NCI-H2029 treated with DMSO at 0.1 percent for 48 hours (cell line): Measurements from ENCODE around the gene TM6SF1.
"Not testable (repeated sequence)": the region's sequence is repeated elsewhere in the genome, so short reads cannot be mapped to it uniquely, and the experiment has no call there.

Experiments
- DNase-seq: peaks from one replicate; lab custom pipeline; 2025; lab: John Stamatoyannopoulos, UW

TM6SF1 gene

GRCh38 chr15:83088876-83089275 is 18.6 kb upstream of the TM6SF1 start:
- no peak for DNase-seq

GRCh38 chr15:83090465-83090864 is 17.0 kb upstream of the TM6SF1 start:
- DNase-seq = no peak

GRCh38 chr15:83091965-83092308 is 15.5 kb upstream of the TM6SF1 start:
- not testable (repeated sequence) for DNase-seq

GRCh38 chr15:83092309-83092976 is 15.0 kb upstream of the TM6SF1 start:
- DNase-seq = no peak

GRCh38 chr15:83094583-83094982 is 12.9 kb upstream of the TM6SF1 start:
- no peak for DNase-seq

GRCh38 chr15:83098079-83098478 is 9.4 kb upstream of the TM6SF1 start:
- no peak for DNase-seq

- DNase-seq = no peak
Measured at GRCh38 chr15:83099290-83099689, 8.2 kb upstream of the TM6SF1 start.

- no peak for DNase-seq
Measured at GRCh38 chr15:83100097-83100646, 7.3 kb upstream of the TM6SF1 start.

- no peak for DNase-seq
Measured at GRCh38 chr15:83102346-83102745, 5.1 kb upstream of the TM6SF1 start.

- no peak for DNase-seq
Measured at GRCh38 chr15:83104141-83104540, 3.3 kb upstream of the TM6SF1 start.

GRCh38 chr15:83105440-83105839 is 2.0 kb upstream of the TM6SF1 start:
- no peak for DNase-seq

GRCh38 chr15:83107841-83108181 is 366 bp downstream of the TM6SF1 start:
- DNase-seq = no peak

- DNase-seq = peak; percentile 24
Measured at GRCh38 chr15:83108266-83109219, 1.1 kb downstream of the TM6SF1 start.

- DNase-seq = no peak
Measured at GRCh38 chr15:83109532-83109931, 2.1 kb downstream of the TM6SF1 start.

- DNase-seq = no peak
Measured at GRCh38 chr15:83110381-83110780, 2.9 kb downstream of the TM6SF1 start.

- no peak for DNase-seq
Measured at GRCh38 chr15:83111149-83111548, 3.7 kb downstream of the TM6SF1 start.

- no peak for DNase-seq
Measured at GRCh38 chr15:83112233-83112955, 4.9 kb downstream of the TM6SF1 start.

GRCh38 chr15:83112956-83113299 is 5.5 kb downstream of the TM6SF1 start:
- DNase-seq = no peak

GRCh38 chr15:83113881-83114674 is 6.6 kb downstream of the TM6SF1 start:
- DNase-seq = no peak

GRCh38 chr15:83114856-83115255 is 7.4 kb downstream of the TM6SF1 start:
- DNase-seq = no peak

- no peak for DNase-seq
Measured at GRCh38 chr15:83115410-83115809, 8.0 kb downstream of the TM6SF1 start.
